Rectal smooth muscle tissue (tissue), 1 donor: ENCODE data around the gene EDIL3.

Source experiments
- H3K27ac ChIP-seq: one replicate; pipeline ENCODE4 v1.7.0; 2013; ENCODE audit warnings: low read depth, low read length, inconsistent platforms
- H3K27me3 ChIP-seq: one replicate; pipeline ENCODE4 v1.7.0; 2013; ENCODE audit warnings: low read length; ENCODE audit not compliant: control insufficient read depth, insufficient read depth
- H3K36me3 ChIP-seq: one replicate; pipeline ENCODE4 v1.7.0; 2013; ENCODE audit warnings: low read length; ENCODE audit not compliant: control insufficient read depth, insufficient read depth
- H3K4me1 ChIP-seq: one replicate; pipeline ENCODE4 v1.7.0; 2013; ENCODE audit warnings: low read length; ENCODE audit not compliant: control insufficient read depth, insufficient read depth
- H3K4me3 ChIP-seq: one replicate; pipeline ENCODE4 v1.7.0; 2013; ENCODE audit warnings: low read length
- H3K9ac ChIP-seq: one replicate; pipeline ENCODE4 v1.7.0; 2013; ENCODE audit warnings: low read length

EDIL3 gene

GRCh38 chr5:83914199-83914598, 470.5 kb downstream of the EDIL3 start:
- Histone ChIP-seq H3K36me3 (no peaks in the 10 kb centered on the region), H3K4me3 (no peak overlapping the region), H3K27me3 (no peaks in the 10 kb centered on the region), H3K4me1 (no peaks in the 10 kb centered on the region), H3K9ac (no peak overlapping the region), H3K27ac (no peak overlapping the region)

GRCh38 chr5:83913593-83913992, 471.1 kb downstream of the EDIL3 start:
- Histone ChIP-seq H3K27ac (no peak overlapping the region), H3K4me1 (no peaks in the 10 kb centered on the region), H3K9ac (no peak overlapping the region), H3K27me3 (no peaks in the 10 kb centered on the region), H3K36me3 (no peaks in the 10 kb centered on the region), H3K4me3 (no peak overlapping the region)

- H3K27ac ChIP-seq, result no peak overlapping the region
- no peak overlapping the region for H3K4me3 ChIP-seq
- H3K9ac ChIP-seq, result no peak overlapping the region
- no peaks in the 10 kb centered on the region for H3K4me1 ChIP-seq
- H3K36me3 ChIP-seq, result no peaks in the 10 kb centered on the region
- H3K27me3 ChIP-seq, result no peaks in the 10 kb centered on the region
These were observed 473.2 kb downstream of the EDIL3 start for GRCh38 chr5:83911367-83911919.

- H3K36me3 ChIP-seq, result no peaks in the 10 kb centered on the region
- no peak overlapping the region for H3K4me3 ChIP-seq
- no peaks in the 10 kb centered on the region for H3K4me1 ChIP-seq
- no peak overlapping the region for H3K27ac ChIP-seq
- H3K9ac ChIP-seq, result no peak overlapping the region
- H3K27me3 ChIP-seq, result no peaks in the 10 kb centered on the region
These were observed 484.4 kb downstream of the EDIL3 start for GRCh38 chr5:83900306-83900705.

- Histone ChIP-seq H3K4me1 (no peaks in the 10 kb centered on the region), H3K9ac (no peak overlapping the region), H3K36me3 (no peaks in the 10 kb centered on the region), H3K27me3 (no peaks in the 10 kb centered on the region), H3K27ac (no peak overlapping the region), H3K4me3 (no peak overlapping the region)
These were observed 485.2 kb downstream of the EDIL3 start for GRCh38 chr5:83899326-83899970.

GRCh38 chr5:83895860-83896259, 488.8 kb downstream of the EDIL3 start:
- no peaks in the 10 kb centered on the region for H3K36me3 ChIP-seq
- H3K4me1 ChIP-seq, result no peaks in the 10 kb centered on the region
- H3K4me3 ChIP-seq, result no peak overlapping the region
- H3K27ac ChIP-seq, result no peak overlapping the region
- H3K9ac ChIP-seq, result no peak overlapping the region
- H3K27me3 ChIP-seq, result no peaks in the 10 kb centered on the region

GRCh38 chr5:83891261-83891660, 493.4 kb downstream of the EDIL3 start:
- Histone ChIP-seq H3K4me1 (no peaks in the 10 kb centered on the region), H3K27ac (no peak overlapping the region), H3K9ac (no peak overlapping the region), H3K27me3 (no peaks in the 10 kb centered on the region), H3K4me3 (no peak overlapping the region), H3K36me3 (no peaks in the 10 kb centered on the region)
